Right lobe of liver (tissue), 6 donors: Measurements from ENCODE around the gene COL24A1. TPM values are rescaled to one million over a fixed set of nuclear protein-coding genes. Genes with fewer than 3 reads are reported as not detected.

Experiments
- ATAC-seq, 4 donors: fragments of 200-7000 bp; cut with Tn5 transposase; one replicate each; pipeline ENCODE4 v1.9.1; 2020; ENCODE audit warnings: mild to moderate bottlenecking in 4 of 4, moderate library complexity in 4 of 4
- DNase-seq, 3 donors: peaks; one replicate each; pipeline ENCODE4 v3.0.0-alpha.2; 2020
- H3K27ac ChIP-seq, 3 donors: fragments of 200-600 bp; one replicate each; pipeline ENCODE4 v1.8.0; 2022
- H3K27me3 ChIP-seq, 2 donors: fragments of 200-600 bp; one replicate each; pipeline ENCODE4 v1.8.0; 2022
- H3K36me3 ChIP-seq, 4 donors: fragments of 200-600 bp; sonication (generic) in 1 of 4; one replicate each; pipeline versions ENCODE4 v1.5.1 to v1.8.0; 2017 to 2022; ENCODE audit warnings: control low read depth in 1 of 4
- H3K4me1 ChIP-seq, 4 donors: fragments of 200-600 bp; sonication (generic) in 1 of 4; one replicate each; pipeline versions ENCODE4 v1.5.1 to v1.8.0; 2017 to 2022; ENCODE audit warnings: control low read depth in 1 of 4
- H3K4me3 ChIP-seq, 3 donors: fragments of 200-600 bp; one replicate each; pipeline ENCODE4 v1.8.0; 2022
- H3K9me3 ChIP-seq, 4 donors: fragments of 200-600 bp; sonication (generic) in 1 of 4; one replicate each; pipeline versions ENCODE4 v1.5.1 to v1.8.0; 2017 to 2022; ENCODE audit warnings: control low read depth in 1 of 4
- CTCF ChIP-seq, 4 donors: fragments of 200-600 bp in 3 of 4; fragments of 450-650 bp in 1 of 4; IDR thresholded peaks; one replicate each; pipeline versions ENCODE4 v1.5.1 to v1.8.0; 2016 to 2022; ENCODE audit warnings: antibody characterized with exemption in 4 of 4, mild to moderate bottlenecking in 2 of 4
- POLR2A ChIP-seq: fragments of 450-650 bp; IDR thresholded peaks from one replicate; pipeline ENCODE4 v1.6.1; 2017; ENCODE audit warnings: antibody characterized with exemption, mild to moderate bottlenecking
- WGBS: methylation state at CpG from one replicate; pipeline ENCODE4 v1.1.6; 2018; ENCODE audit warnings: low coverage, low lambda C conversion rate; ENCODE audit not compliant: insufficient coverage; ENCODE audit errors: missing lambda C conversion rate; 5-methylcytosine and 5-hydroxymethylcytosine counted together
- intact Hi-C, 2 donors: fragments of 100-400 bp; cut with DNase I; formaldehyde crosslinking; loops; one replicate each; pipeline versions ENCODE4 v1.11.2 to v1.14.1; 2022
- total RNA-seq, 6 experiments: library from RNA; depleted of rRNA in 2 of 6; stranded (reverse); fragments of >200 nt in 2 of 6; fragmentation: NEBNext Ultra II Directional in 3 of 6; extraction: Animal tissue kit (Norgen Biotek cat#: 25700) in 3 of 6; gene quantifications; one replicate each; pipeline versions ENCODE4 v1.1.0 to v1.2.4, GENCODE V29; 2016 to 2023
- donor health status: DM: no; HTN: yes; CAD: no.
- donor health status: DM: no; HTN: no; CAD: no.
- donor health status: DM: no; HTN: no; CAD: no.
- donor health status: DM: no; HTN: yes; CAD: no.
- donor health status: DM: no; HTN: yes; CAD: no.

Gene COL24A1
- total RNA-seq, 6 experiments from 2014 or later: 0.05 to 0.07 TPM; not detected in 4

- intact Hi-C loops: no loop called here
- no peak for TF ChIP-seq CTCF (IDR thresholded peaks at IDR 0.05)
- TF ChIP-seq POLR2A: no peak
- Histone ChIP-seq H3K27ac (no peak overlapping the region), H3K4me1 (no peaks in the 10 kb centered on the region), H3K36me3 (no peaks in the 10 kb centered on the region), H3K27me3 (no peaks in the 10 kb centered on the region), H3K4me3 (no peak overlapping the region), H3K9me3 (no peaks in the 10 kb centered on the region)
- WGBS: 72% methylated on average over 8 of the region's 8 CpGs
- ATAC-seq: no peak
- no peak for DNase-seq
Measured at GRCh38 chr1:86200901-86201300, 44.3 kb upstream of the COL24A1 start.

GRCh38 chr1:86197206-86197855 is 40.8 kb upstream of the COL24A1 start:
- H3K27ac ChIP-seq: no peak overlapping the region
- intact Hi-C loops: no loop called here
- H3K4me1 ChIP-seq: no peaks in the 10 kb centered on the region
- H3K9me3 ChIP-seq: no peaks in the 10 kb centered on the region
- no peak overlapping the region for H3K4me3 ChIP-seq
- H3K36me3 ChIP-seq: no peaks in the 10 kb centered on the region
- no peaks in the 10 kb centered on the region for H3K27me3 ChIP-seq
- ATAC-seq (no peak), DNase-seq (no peak)
- WGBS: 28% methylated on average over 1 of the region's 1 CpG
- no peak for TF ChIP-seq CTCF (IDR thresholded peaks at IDR 0.05)
- no peak for TF ChIP-seq POLR2A

- no peak for TF ChIP-seq CTCF (IDR thresholded peaks at IDR 0.05)
- TF ChIP-seq POLR2A: no peak
- 24% methylated on average over 2 of the region's 2 CpGs for WGBS
Measured at GRCh38 chr1:86195281-86195680, 38.7 kb upstream of the COL24A1 start.

GRCh38 chr1:86194491-86195034 is 38.0 kb upstream of the COL24A1 start:
- WGBS: 62% methylated on average over 4 of the region's 4 CpGs
- DNase-seq (no peak), ATAC-seq (no peak)
- no peaks in the 10 kb centered on the region for H3K27me3 ChIP-seq
- no peak overlapping the region for H3K4me3 ChIP-seq
- no peaks in the 10 kb centered on the region for H3K36me3 ChIP-seq
- H3K4me1 ChIP-seq: no peaks in the 10 kb centered on the region
- H3K27ac ChIP-seq: no peak overlapping the region
- intact Hi-C loops: no loop called here
- TF ChIP-seq POLR2A (no peak), CTCF (IDR thresholded peaks at IDR 0.05) (no peak)
- H3K9me3 ChIP-seq: no peaks in the 10 kb centered on the region

More at GRCh38 chr1:86195281-86195680, 38.7 kb upstream of the COL24A1 start:
- no peak for ATAC-seq
- H3K36me3 ChIP-seq: no peaks in the 10 kb centered on the region
- H3K4me1 ChIP-seq: no peaks in the 10 kb centered on the region
- no peak overlapping the region for H3K4me3 ChIP-seq
- no peaks in the 10 kb centered on the region for H3K9me3 ChIP-seq
- intact Hi-C loops: no loop called here
- no peak overlapping the region for H3K27ac ChIP-seq
- H3K27me3 ChIP-seq: no peaks in the 10 kb centered on the region
- no peak for DNase-seq
